Neuronal stem cell (in vitro differentiated cells): ENCODE results near the gene ERO1B.

Experiments
- DNase-seq: peaks from one replicate; pipeline ENCODE4 v3.0.0-alpha.2; 2013; ENCODE audit warnings: low spot score
- H2AFZ ChIP-seq: one replicate; pipeline ENCODE4 v1.6.1; 2013; ENCODE audit warnings: mild to moderate bottlenecking, low read length, inconsistent platforms
- H2AK5ac ChIP-seq: 2 replicates; pipeline ENCODE4 v1.6.1; 2013; ENCODE audit warnings: low read depth, mild to moderate bottlenecking, inconsistent platforms, low read length, moderate library complexity, mixed read lengths
- H2BK120ac ChIP-seq: 2 replicates; pipeline ENCODE4 v1.6.1; 2013; ENCODE audit warnings: low read depth, mild to moderate bottlenecking, inconsistent platforms, low read length, moderate library complexity, mixed read lengths
- H2BK12ac ChIP-seq: one replicate; pipeline ENCODE4 v1.6.1; 2013; ENCODE audit warnings: low read length, inconsistent platforms
- H2BK15ac ChIP-seq: 2 replicates; pipeline ENCODE4 v1.6.1; 2013; ENCODE audit warnings: mild to moderate bottlenecking, low read length, inconsistent platforms, mixed read lengths
- H2BK5ac ChIP-seq: one replicate; pipeline ENCODE4 v1.6.1; 2013; ENCODE audit warnings: inconsistent platforms, mild to moderate bottlenecking, low read length, moderate library complexity
- H3K14ac ChIP-seq: one replicate; pipeline ENCODE4 v1.6.1; 2013; ENCODE audit warnings: low read length, inconsistent platforms
- H3K18ac ChIP-seq: 2 replicates; pipeline ENCODE4 v1.6.1; 2013; ENCODE audit warnings: low read length, inconsistent platforms
- H3K23ac ChIP-seq: 2 replicates; pipeline ENCODE4 v1.6.1; 2013; ENCODE audit warnings: low read depth, mild to moderate bottlenecking, mixed read lengths, low read length, inconsistent platforms; ENCODE audit not compliant: poor library complexity
- H3K27ac ChIP-seq: replicated peaks from 3 replicates; pipeline ENCODE4 v1.5.1; 2013; ENCODE audit warnings: low read length, inconsistent platforms
- H3K27me3 ChIP-seq, 3 experiments: 2 replicates each; pipeline ENCODE4 v1.6.1; 2013; ENCODE audit warnings: low read length in 3 of 3, mild to moderate bottlenecking in 2 of 3, inconsistent platforms in 1 of 3, low read depth in 1 of 3, mixed read lengths in 1 of 3, moderate library complexity in 1 of 3; ENCODE audit not compliant: control insufficient read depth in 3 of 3, insufficient read depth in 3 of 3
- H3K36me3 ChIP-seq, 2 donors: replicated peaks in 1 of 2; 2 replicates each; pipeline ENCODE4 v1.6.1; 2013; ENCODE audit warnings: low read length in 2 of 2; ENCODE audit not compliant: control insufficient read depth in 2 of 2, insufficient read depth in 2 of 2
- H3K4ac ChIP-seq: 2 replicates; pipeline ENCODE4 v1.6.1; 2013; ENCODE audit warnings: inconsistent platforms, mild to moderate bottlenecking, low read length, moderate library complexity
- H3K4me1 ChIP-seq, 2 donors: 1 replicate in 1 of 2; 2 replicates in 1 of 2; pipeline ENCODE4 v1.6.1; 2013; ENCODE audit warnings: low read length in 2 of 2, low read depth in 1 of 2; ENCODE audit not compliant: control insufficient read depth in 2 of 2, insufficient read depth in 1 of 2
- H3K4me2 ChIP-seq: one replicate; pipeline ENCODE4 v1.6.1; 2013; ENCODE audit warnings: mild to moderate bottlenecking, low read length, inconsistent platforms; ENCODE audit not compliant: insufficient read depth, poor library complexity, severe bottlenecking
- H3K4me3 ChIP-seq, 2 donors: 2 replicates each; pipeline ENCODE4 v1.5.1; 2013; ENCODE audit warnings: low read length in 2 of 2, mild to moderate bottlenecking in 2 of 2, inconsistent platforms in 1 of 2, moderate library complexity in 1 of 2
- H3K79me1 ChIP-seq: one replicate; pipeline ENCODE4 v1.6.1; 2013; ENCODE audit warnings: low read depth, mild to moderate bottlenecking, inconsistent platforms, low read length, moderate library complexity
- H3K9ac ChIP-seq: one replicate; pipeline ENCODE4 v1.6.1; 2013; ENCODE audit warnings: mild to moderate bottlenecking, low read depth, low read length, inconsistent platforms; ENCODE audit not compliant: poor library complexity
- H3K9me3 ChIP-seq, 2 donors: replicated peaks in 1 of 2; 2 replicates each; pipeline versions ENCODE3 to v1.6.1; 2013; ENCODE audit warnings: low read length in 2 of 2, mild to moderate bottlenecking in 2 of 2, inconsistent platforms in 1 of 2, low read depth in 1 of 2, mixed read lengths in 1 of 2, moderate library complexity in 1 of 2; ENCODE audit not compliant: control insufficient read depth in 2 of 2, insufficient read depth in 1 of 2
- H4K8ac ChIP-seq: one replicate; pipeline ENCODE4 v1.6.1; 2013; ENCODE audit warnings: low read depth, mild to moderate bottlenecking, inconsistent platforms, low read length, moderate library complexity
- H4K91ac ChIP-seq: one replicate; pipeline ENCODE4 v1.6.1; 2013; ENCODE audit warnings: low read length, low read depth, mild to moderate bottlenecking, inconsistent platforms; ENCODE audit not compliant: poor library complexity
- WGBS, 2 donors: extraction: QIAGEN DNeasy Blood & Tissue Kit; methylation state at CpG; one replicate each; pipeline ENCODE4 v1.1.7; 2013; ENCODE audit warnings: missing lambda C conversion rate in 2 of 2, mixed read lengths in 1 of 2; ENCODE audit not compliant: insufficient read length in 2 of 2, insufficient replicate concordance in 1 of 2; ENCODE audit errors: extremely low coverage in 2 of 2; 5-methylcytosine and 5-hydroxymethylcytosine counted together

The ERO1B gene

GRCh38 chr1:236175642-236176336 is 106.0 kb downstream of the ERO1B start:
- H3K9me3 ChIP-seq, result no peaks in the 10 kb centered on the region
- peak overlapping the region; percentile 67 for H3K18ac ChIP-seq
- H3K27ac ChIP-seq, result no peak overlapping the region
- peaks cover 0 to 9% of the 10 kb centered on the region in 2 donors for H3K36me3 ChIP-seq
- no peak overlapping the region for H4K8ac ChIP-seq
- H2AK5ac ChIP-seq, result no peak overlapping the region
- no peak overlapping the region for H3K9ac ChIP-seq
- peaks cover 0 to 7% of the 10 kb centered on the region in 2 donors for H3K4me1 ChIP-seq
- H3K27me3 ChIP-seq, result no peaks in the 10 kb centered on the region
- H2BK12ac ChIP-seq, result no peak overlapping the region
- H2BK15ac ChIP-seq, result no peak overlapping the region
- H3K79me1 ChIP-seq, result no peaks in the 10 kb centered on the region
- H3K14ac ChIP-seq, result no peak overlapping the region
- no CpG with 5 or more reads among the region's 12 CpGs for WGBS, 2 donors
- H2AFZ ChIP-seq, result no peak overlapping the region
- H3K4me2 ChIP-seq, result no peak overlapping the region
- H2BK5ac ChIP-seq, result no peak overlapping the region
- no peak overlapping the region for H3K4me3 ChIP-seq
- no peak overlapping the region for H2BK120ac ChIP-seq
- H3K4ac ChIP-seq, result no peak overlapping the region
- no peak overlapping the region for H3K23ac ChIP-seq
- H4K91ac ChIP-seq, result no peak overlapping the region
- no peak for DNase-seq

DNA sequence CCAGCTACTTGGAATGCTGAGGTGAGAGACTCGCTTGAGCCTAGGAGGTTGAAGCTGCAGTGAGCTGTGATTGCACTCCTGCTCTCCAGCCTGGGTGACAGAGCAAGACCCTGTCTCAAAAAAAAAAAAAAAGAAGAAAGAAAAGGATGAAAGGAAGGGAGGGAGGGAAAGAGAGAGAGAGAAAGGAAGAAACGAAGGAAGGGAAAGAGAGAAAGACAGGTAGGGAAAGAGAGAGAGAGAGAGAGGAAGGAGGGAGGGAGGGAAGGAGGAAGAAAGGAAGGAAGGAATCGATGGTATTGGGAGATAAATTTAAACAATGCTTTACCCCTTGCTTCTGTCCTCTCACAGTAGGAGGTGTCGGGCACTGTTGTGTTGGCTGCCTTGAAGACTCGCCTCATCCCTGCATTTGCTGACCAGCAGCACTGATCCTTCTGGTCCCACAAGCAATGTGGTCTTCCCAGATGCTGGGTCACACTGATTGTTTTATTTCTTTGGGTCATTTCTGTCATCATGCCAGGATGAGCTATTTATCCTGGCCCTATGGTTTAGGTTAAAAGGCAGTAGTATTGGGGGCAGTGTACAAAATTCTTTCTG is 108.5 kb downstream of the ERO1B start:
- no peak overlapping the region for H2BK15ac ChIP-seq
- no peaks in the 10 kb centered on the region for H3K27me3 ChIP-seq
- no peak overlapping the region for H3K14ac ChIP-seq
- no peak overlapping the region for H4K91ac ChIP-seq
- peaks cover 0 to 7% of the 10 kb centered on the region in 2 donors for H3K4me1 ChIP-seq
- no peak overlapping the region for H2BK5ac ChIP-seq
- H2BK12ac ChIP-seq, result no peak overlapping the region
- H2AFZ ChIP-seq, result no peak overlapping the region
- no peak overlapping the region for H4K8ac ChIP-seq
- no peak overlapping the region for H3K27ac ChIP-seq
- DNase-seq, result no peak
- H3K18ac ChIP-seq, result no peak overlapping the region
- no peaks in the 10 kb centered on the region for H3K79me1 ChIP-seq
- H2AK5ac ChIP-seq, result no peak overlapping the region
- no peak overlapping the region for H3K9ac ChIP-seq
- no peak overlapping the region for H3K4ac ChIP-seq
- WGBS, 2 donors, result no CpG with 5 or more reads among the region's 5 CpGs
- no peak overlapping the region for H2BK120ac ChIP-seq
- H3K4me2 ChIP-seq, result no peak overlapping the region
- H3K23ac ChIP-seq, result no peak overlapping the region
- H3K9me3 ChIP-seq, result no peaks in the 10 kb centered on the region
- H3K36me3 ChIP-seq, result no peaks in the 10 kb centered on the region
- H3K4me3 ChIP-seq, result no peak overlapping the region

DNA sequence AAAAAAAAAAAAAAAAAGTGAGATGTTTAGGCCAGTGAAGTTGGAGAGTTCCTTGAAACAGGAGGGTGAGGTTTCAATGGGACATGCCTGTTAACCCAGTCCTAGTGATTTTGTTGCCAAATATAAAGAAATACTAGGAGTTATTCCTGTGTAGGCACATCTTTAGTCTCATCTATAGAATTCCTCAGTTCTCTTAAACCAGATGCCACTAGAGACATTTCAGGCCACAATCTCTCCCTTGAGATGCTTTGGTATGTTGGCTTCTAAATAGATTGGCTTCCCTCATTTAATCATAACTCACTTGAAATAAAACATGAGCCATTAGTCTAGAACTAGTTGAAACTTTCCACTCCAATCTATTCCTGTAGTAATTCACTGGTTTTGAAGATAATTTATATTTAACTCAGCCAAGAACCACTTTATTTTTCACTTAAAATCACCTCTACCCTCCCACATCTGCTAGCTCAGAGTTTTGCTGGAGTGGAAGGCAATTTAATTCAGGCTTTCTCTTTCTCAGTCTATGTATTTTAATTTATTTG is 109.6 kb downstream of the ERO1B start:
- H2BK5ac ChIP-seq, result no peak overlapping the region
- H3K18ac ChIP-seq, result no peak overlapping the region
- H2BK12ac ChIP-seq, result no peak overlapping the region
- no peak overlapping the region for H3K23ac ChIP-seq
- no peak overlapping the region for H3K4ac ChIP-seq
- no peak overlapping the region for H2AFZ ChIP-seq
- no peaks in the 10 kb centered on the region for H3K79me1 ChIP-seq
- no peaks in the 10 kb centered on the region for H3K27me3 ChIP-seq
- H2BK120ac ChIP-seq, result no peak overlapping the region
- peaks cover 0 to 7% of the 10 kb centered on the region in 2 donors for H3K4me1 ChIP-seq
- no peak overlapping the region for H3K14ac ChIP-seq
- H2BK15ac ChIP-seq, result no peak overlapping the region
- no peak overlapping the region for H3K9ac ChIP-seq
- no peak overlapping the region for H2AK5ac ChIP-seq
- no peaks in the 10 kb centered on the region for H3K36me3 ChIP-seq
- H3K4me2 ChIP-seq, result no peak overlapping the region
- peaks cover 0 to 4% of the 10 kb centered on the region in 2 donors for H3K9me3 ChIP-seq
- H3K27ac ChIP-seq, result no peak overlapping the region
- DNase-seq, result no peak
- H3K4me3 ChIP-seq, result no peak overlapping the region
- no peak overlapping the region for H4K91ac ChIP-seq
- no peak overlapping the region for H4K8ac ChIP-seq

- H4K8ac ChIP-seq, result no peak overlapping the region
Measured at GRCh38 chr1:236168716-236169429, 112.9 kb downstream of the ERO1B start.

More at GRCh38 chr1:236168716-236169429, 112.9 kb downstream of the ERO1B start:
- no peak overlapping the region for H2BK15ac ChIP-seq
- H3K79me1 ChIP-seq, result no peaks in the 10 kb centered on the region
- H2BK5ac ChIP-seq, result no peak overlapping the region
- H2AK5ac ChIP-seq, result no peak overlapping the region
- H2BK12ac ChIP-seq, result no peak overlapping the region
- H3K4me1 ChIP-seq, result peaks cover 0 to 2% of the 10 kb centered on the region in 2 donors
- H3K9ac ChIP-seq, result no peak overlapping the region
- DNase-seq, result no peak
- no CpG with 5 or more reads among the region's 10 CpGs for WGBS, 2 donors
- H4K91ac ChIP-seq, result no peak overlapping the region
- peaks cover 0 to 4% of the 10 kb centered on the region in 2 donors for H3K9me3 ChIP-seq
- H3K36me3 ChIP-seq, result no peaks in the 10 kb centered on the region
- H3K18ac ChIP-seq, result no peak overlapping the region
- H3K14ac ChIP-seq, result no peak overlapping the region
- H3K27me3 ChIP-seq, result no peaks in the 10 kb centered on the region
- no peak overlapping the region for H2AFZ ChIP-seq
- no peak overlapping the region for H2BK120ac ChIP-seq
- no peak overlapping the region for H3K4me2 ChIP-seq
- no peak overlapping the region for H3K27ac ChIP-seq
- H3K4me3 ChIP-seq, result no peak overlapping the region
- no peak overlapping the region for H3K4ac ChIP-seq
- H3K23ac ChIP-seq, result no peak overlapping the region
